ENCODE results near the gene MED22.
A peak's percentile ranks its signal among the peaks of the same experiment; 100 is the strongest.
"Not testable (repeated sequence)": the region's sequence is repeated elsewhere in the genome, so short reads cannot be mapped to it uniquely, and the experiment has no call there.

MED22 gene

DNA sequence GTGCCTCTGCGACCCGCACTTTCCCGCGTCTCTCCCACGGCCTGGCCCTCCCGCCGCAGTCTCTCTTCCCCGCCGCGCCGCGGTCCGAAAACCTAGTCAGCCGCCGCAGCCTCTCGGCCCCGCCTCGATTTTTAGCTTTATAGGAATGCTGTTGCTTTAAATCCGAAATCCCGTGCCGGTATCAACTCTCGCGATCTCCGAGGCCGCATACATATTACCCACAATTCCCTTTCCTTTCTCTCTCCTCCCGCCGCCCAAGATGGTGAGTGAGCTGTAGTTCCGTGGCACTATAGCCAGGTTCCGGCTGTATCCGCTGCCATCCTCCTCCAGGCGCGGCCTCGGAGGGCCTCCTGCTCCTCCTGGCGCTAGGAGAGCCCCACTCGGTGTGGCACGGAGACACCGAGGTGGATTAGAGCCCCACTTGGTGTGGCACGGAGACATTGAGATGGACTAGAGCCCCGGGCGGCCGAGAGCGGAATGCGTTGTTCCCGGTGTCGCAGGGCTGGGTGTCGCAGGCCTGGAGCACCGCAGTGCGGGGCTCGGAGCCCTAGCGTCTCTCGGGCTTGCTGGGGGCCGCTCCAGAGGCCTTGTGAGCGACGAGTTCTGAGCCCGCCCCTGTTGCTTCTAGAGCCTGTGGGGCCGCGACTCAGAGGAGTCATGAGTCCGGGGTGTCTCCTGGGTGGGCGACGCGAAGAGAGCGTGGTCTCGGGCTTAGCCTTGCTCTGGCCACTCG is at the start of gene MED22, which contains the start of gene RPL7A:
Gene MED22 (minus strand): TSS at position 147 of the 733 bp plus-strand sequence. CDS start 1,469 bp downstream, outside the sequence.
Gene RPL7A (plus strand): TSS at position 234 of the 733 bp plus-strand sequence. CDS start 26 bp downstream, at position 260.
- peak; percentile 94 for DNase-seq (ENCODE audit: low spot score)

DNA sequence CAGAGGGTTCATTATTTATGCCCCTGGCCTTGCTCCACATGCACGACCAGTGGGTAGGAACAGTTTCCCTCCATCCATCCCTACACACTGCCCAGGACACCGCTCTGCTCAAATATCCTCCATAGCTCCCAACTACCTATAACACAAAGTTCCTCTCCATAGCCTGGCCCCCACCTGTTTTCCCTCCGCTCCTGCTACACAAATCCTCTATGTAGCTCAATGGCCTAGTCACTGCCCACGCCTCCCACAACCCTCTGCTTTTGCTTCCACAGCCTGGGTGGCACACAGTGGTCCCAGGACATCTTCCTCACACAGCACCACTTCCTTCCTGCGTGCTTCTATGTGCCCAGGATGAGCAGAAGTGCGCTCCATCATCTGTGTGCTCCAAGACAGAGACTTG is 49.4 kb upstream of the MED22 start:
- no peak for DNase-seq (ENCODE audit: low spot score)

GRCh38 chr9:133396952-133397351 is 49.0 kb upstream of the MED22 start:
- peak; percentile 72 for DNase-seq (ENCODE audit: low spot score)

GRCh38 chr9:133394687-133395271 is 46.8 kb upstream of the MED22 start:
- no peak for DNase-seq (ENCODE audit: low spot score)

DNA sequence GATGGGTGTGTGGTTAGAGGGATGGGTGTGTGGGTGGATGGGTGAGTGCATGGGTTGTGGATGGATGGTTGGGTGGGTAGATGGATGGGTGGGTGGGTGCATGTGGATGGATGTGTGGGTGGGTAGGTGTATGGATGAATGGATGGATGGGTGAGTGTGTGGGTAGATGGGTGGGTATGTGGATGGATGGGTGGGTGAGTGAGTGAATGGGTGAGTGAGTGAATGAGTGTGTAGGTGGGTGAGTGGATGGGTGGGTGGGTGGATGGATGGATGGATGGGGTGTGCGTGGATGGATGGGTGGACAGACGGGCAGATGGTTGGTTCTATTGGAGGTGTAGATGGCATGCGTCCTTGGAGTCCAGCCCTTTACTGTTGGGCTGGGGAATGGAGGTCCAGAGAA is 45.5 kb upstream of the MED22 start:
- no peak for DNase-seq (ENCODE audit: low spot score)

- not testable (repeated sequence) for DNase-seq (ENCODE audit: low spot score)
Observed at GRCh38 chr9:133392308-133392707, 44.4 kb upstream of the MED22 start.

DNA sequence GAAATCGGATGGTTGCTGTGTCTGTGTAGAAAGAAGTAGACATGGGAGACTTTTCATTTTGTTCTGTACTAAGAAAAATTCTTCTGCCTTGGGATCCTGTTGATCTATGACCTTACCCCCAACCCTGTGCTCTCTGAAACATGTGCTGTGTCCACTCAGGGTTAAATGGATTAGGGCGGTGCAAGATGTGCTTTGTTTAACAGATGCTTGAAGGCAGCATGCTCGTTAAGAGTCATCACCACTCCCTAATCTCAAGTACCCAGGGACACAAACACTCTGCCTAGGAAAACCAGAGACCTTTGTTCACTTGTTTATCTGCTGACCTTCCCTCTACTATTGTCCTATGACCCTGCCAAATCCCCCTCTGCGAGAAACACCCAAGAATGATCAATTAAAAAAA is 43.5 kb upstream of the MED22 start:
- DNase-seq (ENCODE audit: low spot score) = not testable (repeated sequence)

DNA sequence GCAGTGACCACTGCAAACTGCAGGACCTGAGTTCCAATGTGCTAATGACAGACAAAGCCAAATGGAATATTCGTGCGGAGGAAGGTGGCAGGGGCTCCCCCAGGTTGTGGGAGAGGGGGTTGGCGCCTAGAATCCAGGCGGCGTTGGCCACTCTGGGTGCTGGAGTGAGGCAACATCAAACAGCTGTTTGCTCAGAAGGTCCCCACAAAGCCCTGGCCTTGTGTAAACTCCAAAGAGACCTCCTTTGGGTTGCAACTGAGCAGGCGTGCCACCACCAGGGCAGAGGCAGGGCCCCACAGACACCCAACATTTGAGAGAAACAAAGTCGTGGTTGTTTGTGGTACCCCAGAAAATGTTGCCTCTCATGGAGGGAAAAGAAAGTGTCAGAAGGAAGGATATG is 42.8 kb upstream of the MED22 start:
- no peak for DNase-seq (ENCODE audit: low spot score)

DNA sequence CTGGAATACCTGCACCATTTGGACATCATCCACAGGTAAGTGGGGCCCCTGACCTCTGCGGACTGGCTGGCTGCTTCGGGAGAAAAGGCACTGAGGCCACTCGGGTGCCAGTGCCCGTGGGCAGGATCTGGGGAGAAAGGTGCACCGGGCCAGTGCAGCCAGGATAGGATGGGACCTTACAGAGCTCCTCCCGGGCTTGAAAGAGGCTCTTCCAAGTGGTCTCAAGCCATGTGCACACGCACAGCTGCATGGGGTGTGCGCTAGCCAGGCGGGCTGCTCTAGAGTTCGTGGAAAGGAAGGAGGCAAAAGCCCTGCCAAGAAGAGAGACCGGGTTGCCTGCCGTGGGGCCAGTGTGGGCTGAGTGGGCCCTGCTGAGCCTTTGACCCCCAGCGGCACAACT is 41.6 kb upstream of the MED22 start:
- no peak for DNase-seq (ENCODE audit: low spot score)

- DNase-seq (ENCODE audit: low spot score) = no peak
Observed at GRCh38 chr9:133389025-133389557, 41.2 kb upstream of the MED22 start.

- DNase-seq (ENCODE audit: low spot score) = no peak
Observed at GRCh38 chr9:133387680-133388079, 39.7 kb upstream of the MED22 start.

GRCh38 chr9:133386338-133386737 is 38.4 kb upstream of the MED22 start:
- DNase-seq (ENCODE audit: low spot score) = no peak

DNA sequence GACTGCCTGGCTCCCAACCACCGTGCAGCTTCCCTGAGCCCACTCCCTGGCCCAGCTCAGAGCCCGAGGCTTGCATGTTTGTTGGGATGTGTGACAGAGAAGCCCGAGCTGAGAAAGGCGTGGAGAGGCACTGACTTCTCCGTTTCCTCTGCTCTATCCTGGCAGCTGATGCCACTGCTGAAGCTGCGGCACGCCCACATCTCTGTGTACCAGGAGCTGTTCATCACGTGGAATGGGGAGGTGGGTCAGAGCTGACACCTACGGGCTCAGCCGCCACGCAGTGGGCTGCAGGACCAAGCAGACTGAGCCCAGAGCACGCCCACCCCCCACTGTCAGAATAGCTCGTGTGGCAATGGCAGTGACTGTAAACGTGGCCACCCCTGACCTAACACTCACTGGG is 37.5 kb upstream of the MED22 start:
- DNase-seq (ENCODE audit: low spot score) = no peak

GRCh38 chr9:133384736-133385321 is 36.9 kb upstream of the MED22 start:
- DNase-seq (ENCODE audit: low spot score) = no peak

- no peak for DNase-seq (ENCODE audit: low spot score)
Observed at GRCh38 chr9:133383438-133383837, 35.5 kb upstream of the MED22 start.

DNA sequence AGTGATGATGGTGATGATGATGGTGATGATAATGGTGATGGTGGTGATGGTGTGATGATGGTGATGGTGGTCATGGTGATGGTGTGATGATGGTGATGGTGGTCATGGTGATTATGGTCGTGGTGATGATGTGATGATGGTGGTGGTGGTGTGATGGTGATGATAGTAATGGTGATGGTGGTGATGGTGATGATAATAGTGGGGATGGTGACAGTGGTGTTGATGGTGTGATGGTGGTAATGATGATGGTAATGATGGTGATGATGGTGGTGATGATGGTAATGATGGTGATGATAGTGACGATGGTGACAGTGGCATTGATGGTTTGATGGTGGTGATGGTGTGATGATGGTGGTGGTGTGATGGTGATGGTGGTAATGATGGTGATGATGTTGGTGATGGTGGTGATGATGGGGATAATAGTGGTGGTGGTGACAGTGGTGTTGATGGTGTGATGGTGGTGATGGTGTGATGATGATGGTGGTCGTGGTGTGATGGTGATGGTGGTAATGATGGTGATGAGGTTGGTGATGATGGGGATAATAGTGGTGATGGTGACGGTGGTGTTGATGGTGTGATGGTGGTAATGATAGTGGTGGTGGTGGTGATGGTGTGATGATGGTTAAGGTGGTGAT is 34.7 kb upstream of the MED22 start:
- DNase-seq (ENCODE audit: low spot score) = no peak

DNA sequence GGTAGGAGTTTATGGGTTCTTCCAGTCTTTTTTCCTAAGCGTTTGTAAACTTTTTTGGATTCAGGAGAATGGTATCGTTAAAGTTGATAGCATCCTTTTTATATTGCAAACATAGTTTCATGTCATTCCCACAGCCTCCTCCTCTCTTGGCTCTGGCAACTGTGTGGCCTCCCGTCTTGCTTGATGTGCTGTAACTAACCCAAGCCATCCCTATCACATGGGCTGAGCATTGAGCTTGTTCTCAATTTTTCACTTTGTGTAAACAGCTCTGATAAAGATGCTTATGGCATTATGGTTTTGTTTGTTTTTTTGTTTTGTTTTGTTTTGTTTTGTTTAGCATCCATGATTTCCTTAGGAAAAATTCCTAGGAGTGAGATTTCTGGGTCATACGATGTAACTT is 32.8 kb upstream of the MED22 start:
- DNase-seq (ENCODE audit: low spot score) = no peak

GRCh38 chr9:133379153-133380086 is 31.5 kb upstream of the MED22 start:
- no peak for DNase-seq (ENCODE audit: low spot score)

GRCh38 chr9:133378408-133378962 is 30.6 kb upstream of the MED22 start:
- no peak for DNase-seq (ENCODE audit: low spot score)

DNA sequence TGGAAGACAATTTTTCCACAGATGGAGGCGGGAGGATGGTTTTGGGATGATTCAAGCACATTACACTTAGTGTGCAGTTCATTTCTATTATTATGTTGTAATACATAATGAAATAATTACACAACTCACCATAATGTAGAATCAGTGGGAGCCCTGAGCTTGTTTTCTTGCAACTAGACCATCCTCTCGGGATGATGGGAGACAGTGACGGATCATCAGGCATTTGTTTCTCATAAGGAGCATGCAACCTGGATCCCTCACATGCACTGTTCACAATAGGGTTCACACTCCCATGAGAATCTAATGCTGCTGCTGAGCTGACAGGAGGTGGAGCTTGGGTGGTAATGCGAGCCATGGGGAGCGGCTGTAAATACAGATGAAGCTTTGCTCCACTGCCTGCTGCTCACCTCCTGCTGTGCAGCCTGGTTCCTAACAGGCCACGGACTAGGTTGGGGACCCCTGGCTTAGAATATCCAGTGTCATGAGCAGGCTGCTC is 29.8 kb upstream of the MED22 start:
- no peak for DNase-seq (ENCODE audit: low spot score)

- DNase-seq (ENCODE audit: low spot score) = not testable (repeated sequence)
Observed at GRCh38 chr9:133377280-133377679, 29.3 kb upstream of the MED22 start.

Data from ecto neural progenitor cell (in vitro differentiated cells).